IMR-90 (cell line): ENCODE data around the gene RAPGEF3. TPM values are rescaled to one million over a fixed set of nuclear protein-coding genes. Genes with fewer than 3 reads are reported as not detected.

Source experiments
- ATAC-seq: fragments of 200-7000 bp; cut with Tn5 transposase; 2 replicates; pipeline ENCODE4 v1.9.1; 2020; ENCODE audit warnings: low read depth, mild to moderate bottlenecking, moderate library complexity
- BruUV-seq: library from RNA; stranded (reverse); fragments of 400-500 nt; replicated peaks from 2 replicates; lab custom pipeline; 2021; lab: Mats Ljungman, UMichigan
- CTCF ChIA-PET: fragments of 300-600 bp; formaldehyde crosslinking; extraction: SDS; loops from one replicate; lab custom pipeline; 2021; ENCODE audit warnings: antibody characterized with exemption; lab: Yijun Ruan, JAX
- POLR2A ChIA-PET: fragments of 300-600 bp; sonication (Branson Sonifier 250); formaldehyde crosslinking; loops from one replicate; lab custom pipeline; 2022; ENCODE audit warnings: antibody characterized with exemption; ENCODE audit not compliant: unreplicated experiment; lab: Charles Lee
- DNase-seq: peaks from one replicate; pipeline ENCODE4 v3.0.0; 2013
- H2AFZ ChIP-seq: replicated peaks from 2 replicates; pipeline ENCODE3; 2013; ENCODE audit warnings: low read length, mild to moderate bottlenecking; ENCODE audit not compliant: poor library complexity
- H2AK5ac ChIP-seq: 2 replicates; pipeline ENCODE4 v1.6.1; 2013; ENCODE audit warnings: low read depth, low read length, inconsistent platforms
- H2AK9ac ChIP-seq: replicated peaks from 2 replicates; pipeline ENCODE3; 2013; ENCODE audit warnings: mild to moderate bottlenecking, low read depth, low read length, moderate library complexity; ENCODE audit not compliant: poor library complexity
- H2BK120ac ChIP-seq: 2 replicates; pipeline ENCODE4 v1.6.1; 2013; ENCODE audit warnings: low read depth, low read length, inconsistent platforms
- H2BK15ac ChIP-seq: 3 replicates; pipeline ENCODE4 v1.6.1; 2013; ENCODE audit warnings: low read depth, low read length, inconsistent platforms
- H2BK20ac ChIP-seq: 2 replicates; pipeline ENCODE4 v1.6.1; 2013; ENCODE audit warnings: low read depth, mild to moderate bottlenecking, inconsistent platforms, low read length, moderate library complexity
- H2BK5ac ChIP-seq: 2 replicates; pipeline ENCODE4 v1.6.1; 2013; ENCODE audit warnings: mild to moderate bottlenecking, low read depth, low read length, inconsistent platforms; ENCODE audit not compliant: poor library complexity, severe bottlenecking
- H3K14ac ChIP-seq: replicated peaks from 2 replicates; pipeline ENCODE4 v1.6.1; 2013; ENCODE audit warnings: low read depth, low read length, inconsistent platforms
- H3K18ac ChIP-seq: 2 replicates; pipeline ENCODE4 v1.6.1; 2013; ENCODE audit warnings: low read depth, low read length, control low read depth
- H3K23ac ChIP-seq: 2 replicates; pipeline ENCODE4 v1.6.1; 2013; ENCODE audit warnings: low read depth, low read length, inconsistent platforms
- H3K27ac ChIP-seq: 2 replicates; pipeline ENCODE4 v1.5.1; 2013; ENCODE audit warnings: mild to moderate bottlenecking, control low read depth, low read length; ENCODE audit not compliant: insufficient read depth
- H3K27me3 ChIP-seq: 2 replicates; pipeline ENCODE4 v1.6.1; 2013; ENCODE audit warnings: low read length; ENCODE audit not compliant: control insufficient read depth, insufficient read depth
- H3K36me3 ChIP-seq: 2 replicates; pipeline ENCODE4 v1.6.1; 2013; ENCODE audit warnings: low read length, mixed read lengths; ENCODE audit not compliant: control insufficient read depth, insufficient read depth
- H3K4ac ChIP-seq: 2 replicates; pipeline ENCODE4 v1.6.1; 2013; ENCODE audit warnings: low read depth, low read length, inconsistent platforms
- H3K4me1 ChIP-seq: 2 replicates; pipeline ENCODE4 v1.6.1; 2013; ENCODE audit warnings: low read length, mixed read lengths; ENCODE audit not compliant: control insufficient read depth, insufficient read depth
- H3K4me2 ChIP-seq: 2 replicates; pipeline ENCODE4 v1.6.1; 2013; ENCODE audit warnings: low read depth, mild to moderate bottlenecking, control low read depth, low read length, moderate library complexity
- H3K4me3 ChIP-seq: 2 replicates; pipeline ENCODE4 v1.5.1; 2013; ENCODE audit warnings: low read depth, mild to moderate bottlenecking, control low read depth, low read length, moderate library complexity; ENCODE audit not compliant: insufficient read depth
- H3K56ac ChIP-seq: 2 replicates; pipeline ENCODE4 v1.6.1; 2013; ENCODE audit warnings: low read length, inconsistent platforms; ENCODE audit not compliant: insufficient read depth; ENCODE audit errors: extremely low read depth
- H3K79me1 ChIP-seq, 2 experiments: 2 replicates each; pipeline ENCODE4 v1.6.1; 2013; ENCODE audit warnings: low read length in 2 of 2, inconsistent platforms in 1 of 2, low read depth in 1 of 2
- H3K9ac ChIP-seq: 2 replicates; pipeline ENCODE4 v1.6.1; 2013; ENCODE audit warnings: low read depth, low read length, control low read depth
- H3K9me1 ChIP-seq: 2 replicates; pipeline ENCODE4 v1.6.1; 2013; ENCODE audit warnings: low read length, inconsistent platforms; ENCODE audit not compliant: insufficient read depth
- H3K9me3 ChIP-seq: 2 replicates; pipeline ENCODE4 v1.6.1; 2013; ENCODE audit warnings: low read length; ENCODE audit not compliant: control insufficient read depth, insufficient read depth
- H4K20me1 ChIP-seq: 2 replicates; pipeline ENCODE4 v1.6.1; 2013; ENCODE audit warnings: low read length, inconsistent platforms; ENCODE audit not compliant: insufficient read depth
- H4K5ac ChIP-seq: 2 replicates; pipeline ENCODE4 v1.6.1; 2013; ENCODE audit warnings: mild to moderate bottlenecking, low read depth, low read length, control low read depth
- H4K8ac ChIP-seq, 2 experiments: 2 replicates each; pipeline ENCODE4 v1.6.1; 2013; ENCODE audit warnings: low read depth in 2 of 2, low read length in 2 of 2, control low read depth in 1 of 2, inconsistent platforms in 1 of 2
- H4K91ac ChIP-seq: 2 replicates; pipeline ENCODE4 v1.6.1; 2013; ENCODE audit warnings: low read depth, low read length, inconsistent platforms; ENCODE audit not compliant: insufficient read depth
- BHLHE40 ChIP-seq: fragments of 150-350 bp; IDR thresholded peaks from 2 replicates; pipeline ENCODE4 v1.6.1; 2016; ENCODE audit warnings: mild to moderate bottlenecking, low read depth, low read length
- CEBPB ChIP-seq: IDR thresholded peaks from 2 replicates; pipeline ENCODE4 v1.6.1; 2012; ENCODE audit warnings: low read depth, low read length, improper control_type of control experiment
- CHD1 ChIP-seq: IDR thresholded peaks from 2 replicates; pipeline ENCODE4 v1.6.1; 2012; ENCODE audit warnings: low read depth, low read length, improper control_type of control experiment
- FOS ChIP-seq: fragments of 150-350 bp; IDR thresholded peaks from 2 replicates; pipeline ENCODE4 v1.6.1; 2016; ENCODE audit warnings: low read depth, low read length
- MAFK ChIP-seq: IDR thresholded peaks from 2 replicates; pipeline ENCODE4 v1.6.1; 2012; ENCODE audit warnings: low read depth, low read length, improper control_type of control experiment
- MAZ ChIP-seq: IDR thresholded peaks from 2 replicates; pipeline ENCODE4 v1.6.1; 2012; ENCODE audit warnings: low read depth, mild to moderate bottlenecking, low read length, improper control_type of control experiment, moderate library complexity, borderline replicate concordance
- MXI1 ChIP-seq: IDR thresholded peaks from 2 replicates; pipeline ENCODE4 v1.6.1; 2012; ENCODE audit warnings: low read depth, mild to moderate bottlenecking, low read length, moderate library complexity, borderline replicate concordance
- NFE2L2 ChIP-seq: fragments of 150-350 bp; IDR thresholded peaks from 2 replicates; pipeline ENCODE4 v1.6.1; 2016; ENCODE audit warnings: low read depth, mild to moderate bottlenecking, low read length
- POLR2A ChIP-seq: IDR thresholded peaks from 2 replicates; pipeline ENCODE4 v1.6.1; 2012; ENCODE audit warnings: mild to moderate bottlenecking, low read depth, low read length
- RAD21 ChIP-seq: IDR thresholded peaks from 2 replicates; pipeline ENCODE4 v1.6.1; 2012; ENCODE audit warnings: low read length, improper control_type of control experiment
- RFX5 ChIP-seq: IDR thresholded peaks from 2 replicates; pipeline ENCODE4 v1.8.0; 2012; ENCODE audit warnings: low read depth, mild to moderate bottlenecking, low read length, moderate library complexity
- SMC3 ChIP-seq: fragments of 150-350 bp; IDR thresholded peaks from 2 replicates; pipeline ENCODE4 v1.6.1; 2016; ENCODE audit warnings: low read depth, mild to moderate bottlenecking, antibody characterized with exemption, low read length, moderate library complexity
- WGBS, 2 experiments: methylation state at CpG; one replicate each; pipeline versions ENCODE4 v1.1.5 to v1.1.7; 2013; ENCODE audit warnings: missing lambda C conversion rate in 2 of 2; ENCODE audit not compliant: insufficient read length in 1 of 2; ENCODE audit errors: extremely low coverage in 2 of 2; 5-methylcytosine and 5-hydroxymethylcytosine counted together
- dilution Hi-C: fragments of 300-500 bp; cut with HindIII; formaldehyde crosslinking; loops from one replicate; pipeline ENCODE4 v1.14.3; 2018; ENCODE audit warnings: low sequenced_read_pairs; ENCODE audit not compliant: unreplicated experiment
- in situ Hi-C: fragments of 300-500 bp; cut with MboI; formaldehyde crosslinking; loops from 3 replicates; pipeline ENCODE4 v1.14.3; 2019; ENCODE audit warnings: low sequenced_read_pairs, inconsistent platforms, mixed read lengths
- intact Hi-C: fragments of 100-400 bp; cut with micrococcal nuclease; formaldehyde crosslinking; loops from 2 replicates; pipeline ENCODE4 v1.10.0; 2022
- polyA plus RNA-seq, 3 experiments: library from polyadenylated mRNA; depleted of rRNA; stranded (reverse); fragments of >200 nt; gene quantifications; 2 replicates each; pipeline ENCODE4 v1.2.3, GENCODE V29; 2012; ENCODE audit warnings: low replicate concordance in 1 of 3
- total RNA-seq: library from RNA; depleted of rRNA; stranded (reverse); fragments of >200 nt; gene quantifications from 2 replicates; pipeline ENCODE4 v1.2.3, GENCODE V29; 2012
- TF ChIP-seq, protein P1 (sequence below): conservative IDR thresholded peaks from 2 replicates; pipeline ENCODE4 v1.5.1; 2012; ENCODE audit warnings: mild to moderate bottlenecking, low read depth, low read length, improper control_type of control experiment
- TF ChIP-seq, protein P2 (sequence below): fragments of 150-350 bp; IDR thresholded peaks from 2 replicates; pipeline ENCODE4 v1.6.1; 2016; ENCODE audit warnings: low read depth, mild to moderate bottlenecking, low read length, moderate library complexity, borderline replicate concordance

Gene RAPGEF3
- total and polyA plus RNA-seq, 2 of the 4 experiments (the other 2 are of a cell fraction) = 1.3 to 2.0 TPM

DNA sequence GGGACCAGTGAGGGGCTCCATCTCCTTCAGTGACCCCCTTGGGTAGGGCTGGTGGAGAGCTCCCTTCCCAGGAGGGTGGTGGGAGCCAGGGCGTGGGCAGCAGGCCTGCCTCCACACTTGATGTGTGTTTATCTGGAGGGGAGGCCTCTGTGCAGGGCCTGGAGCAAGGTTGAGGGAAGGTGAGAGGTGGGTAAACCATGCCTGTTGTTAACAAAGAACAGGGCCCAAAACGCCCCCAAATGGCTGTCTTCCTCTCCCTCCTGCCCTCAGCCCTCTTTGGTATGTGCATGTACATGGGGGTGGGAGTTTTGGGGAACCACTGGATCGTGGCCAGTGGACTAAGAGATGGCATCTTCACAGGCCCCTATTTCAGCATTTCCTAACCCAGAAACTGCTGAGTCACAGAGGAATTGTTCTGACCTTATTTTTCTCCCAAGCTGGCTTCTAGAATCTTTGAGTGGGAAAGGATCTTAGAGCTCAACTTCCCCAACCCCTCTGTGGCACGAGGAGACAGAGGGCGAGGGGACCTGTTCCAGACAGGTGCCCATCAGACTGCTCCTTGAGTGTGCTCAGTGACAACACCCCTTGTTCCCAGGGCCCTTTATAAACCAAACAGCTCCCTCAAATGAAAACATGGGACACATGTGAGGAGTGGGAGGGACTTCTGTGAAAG is 17.9 kb upstream of the RAPGEF3 start:
- Histone ChIP-seq H3K4ac (peak overlapping the region; percentile 53), H3K23ac (peak overlapping the region; percentile 6; the same call in 1 of the 2 replicates), H3K9me1 (peaks cover 10% of the 10 kb centered on the region; the same call in 1 of the 2 replicates), H2AFZ (peak overlapping the region; percentile 67), H3K79me1 (peaks cover 0 to 11% of the 10 kb centered on the region in 2 experiments; a peak in 1 of 4 replicates), H3K27ac (peak overlapping the region; percentile 85), H3K9ac (peak overlapping the region; percentile 68), H3K14ac (peak overlapping the region; percentile 68), H4K20me1 (peaks cover 8% of the 10 kb centered on the region; the same call in 1 of the 2 replicates), H2BK5ac (peak overlapping the region; percentile 74), H2AK9ac (peak overlapping the region; percentile 75), H4K91ac (peak overlapping the region; percentile 91), H3K56ac (0 out of 2 replicates have a peak overlapping the region, but pooled peaks have one; percentile 33), H3K4me2 (no peak overlapping the region; the same call in 1 of the 2 replicates), H3K36me3 (peaks cover 3% of the 10 kb centered on the region; the same call in 1 of the 2 replicates), H2BK15ac (peak overlapping the region; percentile 72; the same call in 2 of the 3 replicates), H3K4me1 (peaks cover 25% of the 10 kb centered on the region), H4K8ac (peak overlapping the region; percentile 78 to 91), H4K5ac (peak overlapping the region; percentile 99), H2AK5ac (peak overlapping the region; percentile 96), H3K4me3 (no peak overlapping the region), H2BK20ac (peak overlapping the region; percentile 49), H3K9me3 (no peaks in the 10 kb centered on the region), H3K18ac (peak overlapping the region; percentile 99), H2BK120ac (peak overlapping the region; percentile 67), H3K27me3 (no peaks in the 10 kb centered on the region)
- DNase-seq = peak; percentile 47
- no CpG with 5 or more reads among the region's 5 CpGs for WGBS, 2 experiments
- no TSS peak for BruUV-seq
- CTCF ChIA-PET = interaction anchor here (1.0 kb wide), 1 partner anchor 62 kb away, joined by 3 read pairs; no protein-coding TSS in a partner anchor
- in situ Hi-C loops = loop anchor here (5.0 kb wide), 1 partner anchor 64 kb away; no protein-coding TSS in a partner anchor
- POLR2A ChIA-PET = no interaction called here
- no peak for ATAC-seq
- dilution Hi-C loops = no loop called here
- intact Hi-C loops = loop anchor here (5.0 to 10.0 kb wide), 2 partner anchors 124 to 742 kb away; no protein-coding TSS in a partner anchor
- TF ChIP-seq MAFK (peak; percentile 78), RFX5 (0 out of 2 replicates have a peak, but pooled peaks have one; percentile 37), SMC3 (no peak), MXI1 (no peak), CHD1 (no peak), MAZ (no peak), NFE2L2 (peak; percentile 97), POLR2A (no peak), BHLHE40 (no peak), CEBPB (no peak), FOS (no peak), RAD21 (no peak)
- TF ChIP-seq, protein P1, sequence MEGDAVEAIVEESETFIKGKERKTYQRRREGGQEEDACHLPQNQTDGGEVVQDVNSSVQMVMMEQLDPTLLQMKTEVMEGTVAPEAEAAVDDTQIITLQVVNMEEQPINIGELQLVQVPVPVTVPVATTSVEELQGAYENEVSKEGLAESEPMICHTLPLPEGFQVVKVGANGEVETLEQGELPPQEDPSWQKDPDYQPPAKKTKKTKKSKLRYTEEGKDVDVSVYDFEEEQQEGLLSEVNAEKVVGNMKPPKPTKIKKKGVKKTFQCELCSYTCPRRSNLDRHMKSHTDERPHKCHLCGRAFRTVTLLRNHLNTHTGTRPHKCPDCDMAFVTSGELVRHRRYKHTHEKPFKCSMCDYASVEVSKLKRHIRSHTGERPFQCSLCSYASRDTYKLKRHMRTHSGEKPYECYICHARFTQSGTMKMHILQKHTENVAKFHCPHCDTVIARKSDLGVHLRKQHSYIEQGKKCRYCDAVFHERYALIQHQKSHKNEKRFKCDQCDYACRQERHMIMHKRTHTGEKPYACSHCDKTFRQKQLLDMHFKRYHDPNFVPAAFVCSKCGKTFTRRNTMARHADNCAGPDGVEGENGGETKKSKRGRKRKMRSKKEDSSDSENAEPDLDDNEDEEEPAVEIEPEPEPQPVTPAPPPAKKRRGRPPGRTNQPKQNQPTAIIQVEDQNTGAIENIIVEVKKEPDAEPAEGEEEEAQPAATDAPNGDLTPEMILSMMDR = no peak
- TF ChIP-seq, protein P2, sequence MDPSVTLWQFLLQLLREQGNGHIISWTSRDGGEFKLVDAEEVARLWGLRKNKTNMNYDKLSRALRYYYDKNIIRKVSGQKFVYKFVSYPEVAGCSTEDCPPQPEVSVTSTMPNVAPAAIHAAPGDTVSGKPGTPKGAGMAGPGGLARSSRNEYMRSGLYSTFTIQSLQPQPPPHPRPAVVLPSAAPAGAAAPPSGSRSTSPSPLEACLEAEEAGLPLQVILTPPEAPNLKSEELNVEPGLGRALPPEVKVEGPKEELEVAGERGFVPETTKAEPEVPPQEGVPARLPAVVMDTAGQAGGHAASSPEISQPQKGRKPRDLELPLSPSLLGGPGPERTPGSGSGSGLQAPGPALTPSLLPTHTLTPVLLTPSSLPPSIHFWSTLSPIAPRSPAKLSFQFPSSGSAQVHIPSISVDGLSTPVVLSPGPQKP = no peak
